B cell (primary cell): ENCODE measurements around the gene FIBCD1. TPM values are rescaled to one million over a fixed set of nuclear protein-coding genes. Genes with fewer than 3 reads are reported as not detected.

Source experiments
- ATAC-seq: fragments of 200-7000 bp; cut with Tn5 transposase; one replicate; pipeline ENCODE4 v1.10.0; 2021; ENCODE audit warnings: low read depth, mild to moderate bottlenecking, moderate number of reproducible peaks, moderate library complexity
- CTCF ChIA-PET: fragments of 350-600 bp; sonication (Branson Sonifier 250); formaldehyde crosslinking; loops from one replicate; lab custom pipeline; 2021; ENCODE audit warnings: antibody characterized with exemption, inconsistent platforms; lab: Charles Lee
- POLR2A ChIA-PET: fragments of 350-600 bp; sonication (Branson Sonifier 250); formaldehyde crosslinking; loops from one replicate; lab custom pipeline; 2021; ENCODE audit warnings: antibody characterized with exemption; lab: Charles Lee
- DNase-seq: peaks from one replicate; pipeline ENCODE4 v3.0.0; 2013
- H2AFZ ChIP-seq: 2 replicates; pipeline ENCODE4 v1.6.1; 2012; ENCODE audit warnings: mild to moderate bottlenecking, low read depth, low read length; ENCODE audit not compliant: insufficient read depth, poor library complexity, severe bottlenecking
- H3K27ac ChIP-seq, 2 donors: 1 replicate in 1 of 2; 2 replicates in 1 of 2; pipeline ENCODE4 v1.5.1; 2012 to 2013; ENCODE audit warnings: low read length in 2 of 2, mild to moderate bottlenecking in 2 of 2, moderate library complexity in 1 of 2
- H3K27me3 ChIP-seq, 4 experiments: fragments of 200-600 bp in 1 of 4; sonication (generic) in 1 of 4; replicated peaks in 1 of 4; 1 replicate in 2 of 4; 2 replicates in 2 of 4; pipeline versions ENCODE4 v1.6.1 to v1.7.0; 2013 to 2016; ENCODE audit warnings: low read length in 3 of 4, mild to moderate bottlenecking in 2 of 4, mixed read lengths in 1 of 4, moderate library complexity in 1 of 4; ENCODE audit not compliant: insufficient read depth in 4 of 4, control insufficient read depth in 3 of 4; ENCODE audit errors: control extremely low read depth in 1 of 4
- H3K36me3 ChIP-seq, 2 experiments: replicated peaks in 1 of 2; 1 replicate in 1 of 2; 2 replicates in 1 of 2; pipeline versions ENCODE4 v1.6.1 to v1.7.1; 2013; ENCODE audit warnings: low read length in 1 of 2; ENCODE audit not compliant: insufficient read depth in 2 of 2, control insufficient read depth in 1 of 2; ENCODE audit errors: control extremely low read depth in 1 of 2, extremely low read depth in 1 of 2
- H3K4me1 ChIP-seq, 2 donors: fragments of 200-600 bp in 1 of 2; sonication (generic) in 1 of 2; 1 replicate in 1 of 2; 2 replicates in 1 of 2; pipeline versions ENCODE4 v1.5.1 to v1.6.1; 2013 to 2017; ENCODE audit warnings: low read length in 2 of 2; ENCODE audit not compliant: control insufficient read depth in 2 of 2, insufficient read depth in 2 of 2
- H3K4me2 ChIP-seq: replicated peaks from 2 replicates; pipeline ENCODE3; 2012; ENCODE audit warnings: mild to moderate bottlenecking, low read depth, low read length; ENCODE audit not compliant: poor library complexity, severe bottlenecking
- H3K4me3 ChIP-seq, 5 experiments: fragments of 200-600 bp in 1 of 5; sonication (generic) in 1 of 5; 1 replicate in 3 of 5; 2 replicates in 2 of 5; pipeline versions ENCODE4 v1.5.1 to v1.7.0; 2011 to 2016; ENCODE audit warnings: low read length in 4 of 5, mild to moderate bottlenecking in 4 of 5, low read depth in 2 of 5, control low read depth in 1 of 5, moderate library complexity in 1 of 5; ENCODE audit not compliant: insufficient read depth in 1 of 5; ENCODE audit errors: control extremely low read depth in 1 of 5, extremely low read depth in 1 of 5
- H3K79me2 ChIP-seq: fragments of 200-600 bp; sonication (generic); one replicate; pipeline ENCODE4 v1.6.0; 2016; ENCODE audit warnings: low read length; ENCODE audit not compliant: control insufficient read depth, insufficient read depth
- H3K9ac ChIP-seq: fragments of 200-600 bp; sonication (generic); 2 replicates; pipeline ENCODE4 v1.6.1; 2017; ENCODE audit warnings: mild to moderate bottlenecking, low read length, moderate library complexity
- H3K9me3 ChIP-seq, 3 donors: one replicate each; pipeline versions ENCODE4 v1.6.1 to v1.7.1; 2013; ENCODE audit warnings: low read length in 2 of 3; ENCODE audit not compliant: control insufficient read depth in 2 of 3, insufficient read depth in 1 of 3; ENCODE audit errors: control extremely low read depth in 1 of 3
- H4K20me1 ChIP-seq: 2 replicates; pipeline ENCODE4 v1.6.0; 2012; ENCODE audit warnings: mild to moderate bottlenecking, low read length; ENCODE audit not compliant: insufficient read depth, control insufficient read depth, poor library complexity, severe bottlenecking
- H3K27ac Mint-ChIP-seq: one replicate; pipeline ENCODE4 v1.8.0; 2021; ENCODE audit warnings: mixed read lengths
- H3K27me3 Mint-ChIP-seq: one replicate; pipeline ENCODE4 v1.8.0; 2021; ENCODE audit warnings: mixed read lengths
- H3K4me1 Mint-ChIP-seq: one replicate; pipeline ENCODE4 v1.8.0; 2021; ENCODE audit warnings: mixed read lengths
- H3K4me3 Mint-ChIP-seq: one replicate; pipeline ENCODE4 v1.8.0; 2021; ENCODE audit warnings: mixed read lengths
- H3K9me3 Mint-ChIP-seq: one replicate; pipeline ENCODE4 v1.8.0; 2022; ENCODE audit warnings: mixed read lengths; ENCODE audit not compliant: insufficient read depth
- CTCF ChIP-seq: fragments of 200-600 bp; IDR thresholded peaks from one replicate; pipeline ENCODE4 v1.8.0; 2022; ENCODE audit warnings: antibody characterized with exemption, mild to moderate bottlenecking
- EZH2 ChIP-seq: IDR thresholded peaks from 2 replicates; pipeline ENCODE4 v1.6.1; 2012; ENCODE audit warnings: borderline replicate concordance, low read depth, mild to moderate bottlenecking, moderate library complexity, low read length; ENCODE audit not compliant: insufficient read depth, poor library complexity, severe bottlenecking
- WGBS: methylation state at CpG from one replicate; pipeline ENCODE4 v1.1.5; 2013; ENCODE audit warnings: missing lambda C conversion rate; ENCODE audit not compliant: insufficient coverage; 5-methylcytosine and 5-hydroxymethylcytosine counted together
- intact Hi-C: fragments of 100-400 bp; cut with micrococcal nuclease; formaldehyde crosslinking; loops from one replicate; pipeline ENCODE4 v1.10.0; 2022
- polyA plus RNA-seq: library from polyadenylated mRNA; depleted of rRNA; stranded (reverse); fragments of >200 nt; gene quantifications from 2 replicates; pipeline ENCODE4 v1.2.3, GENCODE V29; 2012
- total RNA-seq, 2 donors: library from RNA; stranded (reverse); fragments of 120-200 nt in 1 of 2; gene quantifications; 1 replicate in 1 of 2; 2 replicates in 1 of 2; pipeline versions ENCODE4 v1.2.3 to v1.2.4, GENCODE V29; 2013 to 2022

FIBCD1 gene
- total and polyA plus RNA-seq, 2 donors (not counting 1 experiment from before 2014, with no cell fraction given), result not detected

DNA sequence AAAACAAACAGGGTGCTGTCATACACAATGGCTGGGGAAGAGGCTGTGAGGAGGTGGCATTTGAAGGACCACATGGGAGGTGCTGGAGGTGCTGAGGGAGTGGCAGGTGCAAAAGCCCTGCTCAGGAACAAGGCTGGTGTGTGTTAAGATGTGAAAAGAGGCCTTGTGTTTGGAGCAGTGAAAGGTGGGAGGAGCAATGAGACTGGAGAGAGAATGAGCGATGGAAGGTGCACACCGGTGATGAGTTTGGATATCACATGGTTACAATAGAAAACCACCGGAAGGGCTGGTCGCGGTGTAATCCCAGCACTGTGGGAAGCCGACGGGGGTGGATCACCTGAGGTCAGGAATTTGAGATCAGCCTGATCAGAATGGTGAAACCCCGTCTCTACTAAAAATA, 9.2 kb upstream of the FIBCD1 start:
- Mint-ChIP-seq H3K27ac (no peak overlapping the region), H3K27me3 (peaks cover 57% of the 10 kb centered on the region), H3K4me1 (no peaks in the 10 kb centered on the region), H3K4me3 (no peak overlapping the region), H3K9me3 (peaks cover 3% of the 10 kb centered on the region)
- CTCF ChIA-PET, result no interaction called here
- Histone ChIP-seq H3K9ac (no peak overlapping the region), H3K27me3 (peaks cover 0 to 7% (median 0%) of the 10 kb centered on the region in 4 experiments), H3K27ac (no peak overlapping the region), H3K79me2 (no peaks in the 10 kb centered on the region), H4K20me1 (no peaks in the 10 kb centered on the region), H3K4me3 (no peak overlapping the region), H3K4me2 (no peak overlapping the region), H3K4me1 (no peaks in the 10 kb centered on the region), H3K9me3 (peaks cover 0 to 13% (median 0%) of the 10 kb centered on the region in 3 donors), H3K36me3 (no peaks in the 10 kb centered on the region), H2AFZ (no peak overlapping the region)
- DNase-seq, result no peak
- ATAC-seq, result no peak
- intact Hi-C loops, result no loop called here
- WGBS, result 84% methylated on average over 7 of the region's 8 CpGs
- TF ChIP-seq EZH2 (no peak), CTCF (no peak)
- POLR2A ChIA-PET, result no interaction called here

- H3K27ac Mint-ChIP-seq, result no peak overlapping the region
- no peak overlapping the region for H3K9ac ChIP-seq
These were observed 8.6 kb upstream of the FIBCD1 start for GRCh38 chr9:130947618-130948140.

More at GRCh38 chr9:130947618-130948140, 8.6 kb upstream of the FIBCD1 start:
- Histone ChIP-seq H4K20me1 (no peaks in the 10 kb centered on the region), H2AFZ (no peak overlapping the region), H3K27me3 (peaks cover 0 to 7% (median 0%) of the 10 kb centered on the region in 4 experiments), H3K4me1 (no peaks in the 10 kb centered on the region), H3K9me3 (peaks cover 0 to 13% (median 0%) of the 10 kb centered on the region in 3 donors), H3K27ac (no peak overlapping the region), H3K36me3 (no peaks in the 10 kb centered on the region), H3K79me2 (no peaks in the 10 kb centered on the region), H3K4me2 (no peak overlapping the region), H3K4me3 (no peak overlapping the region)
- TF ChIP-seq EZH2 (no peak), CTCF (no peak)
- Mint-ChIP-seq H3K4me3 (no peak overlapping the region), H3K9me3 (peaks cover 3% of the 10 kb centered on the region), H3K4me1 (no peaks in the 10 kb centered on the region), H3K27me3 (peaks cover 57% of the 10 kb centered on the region)
- intact Hi-C loops, result no loop called here
- ChIA-PET CTCF (no interaction called here), POLR2A (no interaction called here)
- DNase-seq (no peak), ATAC-seq (no peak)
- WGBS, result 81% methylated on average over 12 of the region's 13 CpGs
